MM.1S (cell line): ENCODE data around the gene TAGLN2.
A peak's percentile ranks its signal among the peaks of the same experiment; 100 is the strongest.
"Not testable (repeated sequence)": the region's sequence is repeated elsewhere in the genome, so short reads cannot be mapped to it uniquely, and the experiment has no call there.

ENCODE experiments used
- DNase-seq: peaks from one replicate; pipeline ENCODE4 v3.0.0-alpha.2; 2015
- H2AFZ ChIP-seq: fragments of 300-600 bp; sonication (generic); 2 replicates; pipeline ENCODE4 v1.6.0; 2016; ENCODE audit warnings: antibody characterized with exemption, low read length
- H3F3A ChIP-seq: fragments of 300-600 bp; sonication (generic); 2 replicates; pipeline ENCODE4 v1.6.1; 2016; ENCODE audit warnings: mild to moderate bottlenecking, antibody characterized with exemption, low read length, moderate library complexity, mixed read lengths; ENCODE audit not compliant: insufficient read depth
- H3K27ac ChIP-seq: fragments of 300-600 bp; sonication (generic); 2 replicates; pipeline ENCODE4 v1.5.1; 2016; ENCODE audit warnings: mild to moderate bottlenecking, low read length
- H3K27me3 ChIP-seq: fragments of 300-600 bp; sonication (generic); replicated peaks from 2 replicates; pipeline ENCODE4 v1.6.0; 2016; ENCODE audit warnings: low read length; ENCODE audit not compliant: insufficient read depth
- H3K36me3 ChIP-seq: fragments of 300-600 bp; sonication (generic); replicated peaks from 2 replicates; pipeline ENCODE4 v1.6.1; 2016; ENCODE audit warnings: mild to moderate bottlenecking, low read length, mixed read lengths; ENCODE audit not compliant: insufficient read depth
- H3K4me1 ChIP-seq: fragments of 300-600 bp; sonication (generic); 2 replicates; pipeline ENCODE4 v1.6.1; 2016; ENCODE audit warnings: low read length, mixed read lengths
- H3K4me2 ChIP-seq: fragments of 300-600 bp; sonication (generic); 2 replicates; pipeline ENCODE4 v1.6.0; 2016; ENCODE audit warnings: low read depth, low read length
- H3K4me3 ChIP-seq: fragments of 300-600 bp; sonication (generic); 2 replicates; pipeline ENCODE4 v1.5.1; 2016; ENCODE audit warnings: low read length, mixed read lengths
- H3K79me2 ChIP-seq: fragments of 300-600 bp; sonication (generic); 2 replicates; pipeline ENCODE4 v1.6.1; 2016; ENCODE audit warnings: mixed run types, low read length, mixed read lengths
- H3K9ac ChIP-seq: fragments of 300-600 bp; sonication (generic); 2 replicates; pipeline ENCODE4 v1.6.1; 2016; ENCODE audit warnings: low read length, mixed read lengths
- H3K9me2 ChIP-seq: fragments of 300-600 bp; sonication (generic); replicated peaks from 2 replicates; pipeline ENCODE4 v1.6.1; 2016; ENCODE audit warnings: mild to moderate bottlenecking, low read length, mixed read lengths; ENCODE audit not compliant: insufficient read depth
- H3K9me3 ChIP-seq: fragments of 300-600 bp; sonication (generic); replicated peaks from 2 replicates; pipeline ENCODE4 v1.6.1; 2016; ENCODE audit warnings: mild to moderate bottlenecking, low read length, mixed read lengths; ENCODE audit not compliant: insufficient read depth
- H4K20me1 ChIP-seq: fragments of 300-600 bp; sonication (generic); 2 replicates; pipeline ENCODE4 v1.6.1; 2016; ENCODE audit warnings: mild to moderate bottlenecking, low read length, moderate library complexity, mixed read lengths; ENCODE audit not compliant: insufficient read depth
- EZH2 ChIP-seq: fragments of 300-600 bp; sonication (generic); optimal IDR thresholded peaks from 2 replicates; pipeline ENCODE3; 2017; ENCODE audit warnings: low read depth, mild to moderate bottlenecking, antibody characterized with exemption, low read length, mixed read lengths
- EZH2phosphoT487 ChIP-seq: fragments of 300-600 bp; sonication (generic); IDR thresholded peaks from 2 replicates; pipeline ENCODE4 v1.6.1; 2018; ENCODE audit warnings: antibody characterized with exemption, low read length
- TF ChIP-seq, protein P1 (sequence below): fragments of 300-600 bp; sonication (generic); IDR thresholded peaks from 2 replicates; pipeline ENCODE4 v1.5.1; 2016; ENCODE audit warnings: antibody characterized with exemption, low read length, mixed read lengths

TAGLN2 gene

DNA sequence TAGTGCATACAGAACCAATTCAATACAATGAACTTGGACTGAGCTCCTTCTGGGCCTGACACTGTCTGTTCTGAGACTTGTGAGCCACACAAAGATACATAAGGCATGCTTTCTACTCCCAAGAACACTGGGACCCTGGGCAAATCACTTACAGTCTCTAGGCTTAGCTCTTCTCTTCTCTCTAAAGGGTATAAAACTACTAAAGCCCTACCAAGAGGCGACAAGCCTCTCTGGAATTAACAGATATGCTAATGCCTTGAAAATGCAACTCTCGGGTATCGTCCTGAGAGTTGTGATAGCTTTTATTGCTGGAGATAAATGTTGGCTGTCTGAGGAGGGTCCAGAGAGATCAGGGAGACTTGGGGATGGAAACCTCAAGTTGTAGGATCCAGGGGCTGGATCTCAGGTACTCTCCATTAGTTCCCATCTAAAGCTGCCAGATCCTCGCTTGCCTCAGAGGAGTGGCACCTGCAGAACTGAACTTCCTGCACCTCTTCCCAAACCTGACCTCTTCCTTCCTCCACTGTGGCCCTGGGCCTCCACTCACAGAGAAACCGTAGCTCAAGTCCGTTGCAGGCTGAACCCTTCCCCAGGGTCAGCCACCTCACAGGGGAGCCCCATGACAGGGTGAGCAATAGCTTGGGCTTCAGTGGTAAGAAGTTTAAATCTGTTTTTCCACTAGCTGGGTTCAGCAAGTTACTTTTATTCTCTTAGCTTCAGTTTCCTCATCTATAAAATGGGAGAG is 13.8 kb downstream of the TAGLN2 start:
- Histone ChIP-seq H3K9ac (peak overlapping the region; percentile 61), H3K27ac (peak overlapping the region; percentile 75), H3K36me3 (no peaks in the 10 kb centered on the region), H2AFZ (peak overlapping the region; percentile 35; the same call in 1 of the 2 replicates), H3K4me2 (peak overlapping the region; percentile 50; the same call in 1 of the 2 replicates), H3K9me2 (no peaks in the 10 kb centered on the region), H3K9me3 (no peaks in the 10 kb centered on the region), H3K79me2 (no peaks in the 10 kb centered on the region), H3K4me1 (peaks cover 20% of the 10 kb centered on the region), H3K4me3 (no peak overlapping the region), H4K20me1 (no peaks in the 10 kb centered on the region), H3K27me3 (no peaks in the 10 kb centered on the region), H3F3A (no peaks in the 10 kb centered on the region; the same call in 1 of the 2 replicates)
- TF ChIP-seq EZH2, result no peak
- no peak for TF ChIP-seq EZH2phosphoT487
- TF ChIP-seq, protein P1, sequence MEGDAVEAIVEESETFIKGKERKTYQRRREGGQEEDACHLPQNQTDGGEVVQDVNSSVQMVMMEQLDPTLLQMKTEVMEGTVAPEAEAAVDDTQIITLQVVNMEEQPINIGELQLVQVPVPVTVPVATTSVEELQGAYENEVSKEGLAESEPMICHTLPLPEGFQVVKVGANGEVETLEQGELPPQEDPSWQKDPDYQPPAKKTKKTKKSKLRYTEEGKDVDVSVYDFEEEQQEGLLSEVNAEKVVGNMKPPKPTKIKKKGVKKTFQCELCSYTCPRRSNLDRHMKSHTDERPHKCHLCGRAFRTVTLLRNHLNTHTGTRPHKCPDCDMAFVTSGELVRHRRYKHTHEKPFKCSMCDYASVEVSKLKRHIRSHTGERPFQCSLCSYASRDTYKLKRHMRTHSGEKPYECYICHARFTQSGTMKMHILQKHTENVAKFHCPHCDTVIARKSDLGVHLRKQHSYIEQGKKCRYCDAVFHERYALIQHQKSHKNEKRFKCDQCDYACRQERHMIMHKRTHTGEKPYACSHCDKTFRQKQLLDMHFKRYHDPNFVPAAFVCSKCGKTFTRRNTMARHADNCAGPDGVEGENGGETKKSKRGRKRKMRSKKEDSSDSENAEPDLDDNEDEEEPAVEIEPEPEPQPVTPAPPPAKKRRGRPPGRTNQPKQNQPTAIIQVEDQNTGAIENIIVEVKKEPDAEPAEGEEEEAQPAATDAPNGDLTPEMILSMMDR, result no peak
- no peak for DNase-seq

DNA sequence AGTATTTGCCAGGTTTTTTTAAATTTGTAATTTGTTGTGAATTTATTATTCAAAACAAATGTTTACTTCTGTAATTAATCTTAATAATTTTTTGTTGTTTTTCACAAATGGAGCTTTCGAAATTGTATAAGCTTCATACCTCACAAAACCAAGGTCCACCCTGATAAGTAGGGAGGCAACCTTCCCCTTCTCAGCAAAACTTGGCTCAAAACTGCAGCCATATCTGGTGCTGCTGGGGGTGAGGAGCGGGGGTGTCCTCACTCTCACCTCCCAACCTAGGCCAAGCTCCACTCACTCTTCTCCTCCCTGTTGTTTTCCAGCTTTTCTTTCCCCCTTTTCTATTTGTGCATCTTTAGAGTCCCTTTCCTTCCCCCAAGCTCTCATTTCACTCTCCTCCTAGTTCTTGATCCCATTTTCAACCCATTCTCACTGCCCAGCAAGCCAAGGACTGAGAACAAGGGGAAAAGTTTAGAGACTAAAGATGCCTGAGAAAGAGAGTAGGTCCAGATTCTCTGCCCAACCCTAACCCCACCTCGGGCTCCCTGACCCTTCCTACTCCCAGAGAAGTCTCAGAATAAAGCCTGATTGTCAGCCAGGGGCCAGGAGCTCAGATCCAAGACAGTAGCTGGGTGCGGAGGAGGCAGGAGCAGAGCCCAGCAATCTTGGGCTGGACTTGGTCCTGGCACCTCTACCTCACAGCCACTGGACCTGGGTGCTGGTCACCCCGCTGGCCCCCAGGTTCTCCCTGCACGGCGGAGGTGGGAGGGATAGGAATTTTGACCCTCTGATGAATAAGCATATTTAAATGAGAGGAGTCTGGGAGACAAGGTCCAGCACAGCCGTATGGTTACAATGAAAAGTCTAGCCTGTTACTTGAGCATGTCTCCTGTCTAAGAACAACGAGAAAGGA is 17.0 kb downstream of the TAGLN2 start:
- H3K9me2 ChIP-seq, result no peaks in the 10 kb centered on the region
- TF ChIP-seq, protein P1, result no peak
- TF ChIP-seq EZH2phosphoT487 (no peak), EZH2 (no peak)
- H3K27me3 ChIP-seq, result no peaks in the 10 kb centered on the region

DNA sequence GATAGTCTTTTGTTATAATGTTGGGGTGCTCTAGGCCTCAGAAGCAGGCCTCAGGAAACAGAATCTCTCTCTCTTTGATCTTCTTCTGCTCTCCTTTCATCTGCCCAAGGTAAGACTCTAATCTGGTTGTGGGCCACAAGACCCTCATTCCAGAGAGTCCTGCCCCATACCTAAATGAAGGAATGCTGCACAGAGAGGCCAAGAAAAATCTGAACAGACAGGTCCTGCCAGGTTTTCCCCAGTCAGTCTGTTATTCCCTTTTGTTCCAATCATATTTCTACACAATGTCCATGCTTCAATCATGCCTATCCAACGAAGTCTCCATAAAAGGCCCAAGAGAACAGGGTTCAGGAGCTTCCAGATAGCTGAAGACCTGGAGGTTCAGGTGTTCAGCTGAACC is 18.3 kb downstream of the TAGLN2 start:
- no peak overlapping the region for H3K27ac ChIP-seq
- H3K4me3 ChIP-seq, result no peak overlapping the region
- no peaks in the 10 kb centered on the region for H4K20me1 ChIP-seq
- no peak overlapping the region for H2AFZ ChIP-seq
- no peaks in the 10 kb centered on the region for H3K9me2 ChIP-seq
- no peak for DNase-seq
- TF ChIP-seq EZH2phosphoT487, result no peak
- H3K4me1 ChIP-seq, result peaks cover 20% of the 10 kb centered on the region
- H3F3A ChIP-seq, result no peaks in the 10 kb centered on the region
- no peak overlapping the region for H3K9ac ChIP-seq
- no peak overlapping the region for H3K4me2 ChIP-seq
- H3K79me2 ChIP-seq, result no peaks in the 10 kb centered on the region
- H3K36me3 ChIP-seq, result no peaks in the 10 kb centered on the region
- H3K9me3 ChIP-seq, result no peaks in the 10 kb centered on the region
- no peaks in the 10 kb centered on the region for H3K27me3 ChIP-seq

More for the DNA sequence above, 17.0 kb downstream of the TAGLN2 start:
- Histone ChIP-seq H3K4me1 (peaks cover 20% of the 10 kb centered on the region), H4K20me1 (no peaks in the 10 kb centered on the region), H3K4me3 (no peak overlapping the region), H3K9ac (no peak overlapping the region), H3F3A (no peaks in the 10 kb centered on the region), H3K79me2 (no peaks in the 10 kb centered on the region), H3K4me2 (no peak overlapping the region), H3K27ac (no peak overlapping the region), H3K36me3 (no peaks in the 10 kb centered on the region), H2AFZ (no peak overlapping the region), H3K9me3 (no peaks in the 10 kb centered on the region)
- no peak for DNase-seq

DNA sequence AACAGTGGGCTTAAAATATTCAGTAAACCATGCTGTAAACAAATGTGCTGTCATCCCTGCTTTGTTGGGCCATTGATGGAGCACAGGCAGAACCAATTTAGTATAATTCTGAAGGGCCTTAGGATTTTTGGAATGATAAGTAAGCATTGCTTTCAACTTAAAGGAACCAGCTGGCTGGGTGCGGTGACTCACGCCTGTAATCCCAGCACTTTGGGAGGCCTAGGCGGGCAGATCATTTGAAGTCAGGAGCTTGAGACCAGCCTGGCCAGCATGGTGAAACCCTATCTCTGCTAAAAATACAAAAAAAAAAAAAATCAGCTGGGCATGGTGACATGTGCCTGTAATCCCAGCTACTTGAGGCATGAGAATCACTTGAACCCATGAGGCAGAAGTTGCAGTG is 21.3 kb downstream of the TAGLN2 start:
- not testable (repeated sequence) for H3K4me3 ChIP-seq, H3K4me2 ChIP-seq, H4K20me1 ChIP-seq, H3K9ac ChIP-seq, H3K79me2 ChIP-seq, H3F3A ChIP-seq, H3K9me2 ChIP-seq, H3K27me3 ChIP-seq, H3K27ac ChIP-seq, H2AFZ ChIP-seq, H3K9me3 ChIP-seq, DNase-seq, H3K36me3 ChIP-seq, H3K4me1 ChIP-seq
